Left renal pelvis (tissue), 4 donors: ENCODE results near the gene PARD3. TPM values are rescaled to one million over a fixed set of nuclear protein-coding genes. Genes with fewer than 3 reads are reported as not detected.
A peak's percentile ranks its signal among the peaks of the same experiment; 100 is the strongest.

Experiments used
- DNase-seq, 4 donors: peaks; one replicate each; pipeline ENCODE4 v3.0.0-alpha.2; 2013; ENCODE audit warnings: low read depth in 4 of 4, low spot score in 3 of 4
- polyA plus RNA-seq, 4 donors: library from polyadenylated mRNA; unstranded; fragments of 120-200 nt; gene quantifications; one replicate each; pipeline ENCODE4 v1.2.1, GENCODE V29; 2013; ENCODE audit not compliant: insufficient read length in 4 of 4

PARD3 gene
- polyA plus RNA-seq, 4 donors = 56.7 to 75.5 (median 69.4) TPM

GRCh38 chr10:34826221-34826620 lies 11.1 kb upstream of the PARD3 start:
- no peak for DNase-seq

GRCh38 chr10:34825414-34825813 lies 10.3 kb upstream of the PARD3 start:
- DNase-seq = no peak

- no peak for DNase-seq
These were observed 9.8 kb upstream of the PARD3 start for GRCh38 chr10:34824870-34825269.

GRCh38 chr10:34821587-34822585 lies 6.8 kb upstream of the PARD3 start:
- no peak for DNase-seq

GRCh38 chr10:34817586-34817985 lies 2.5 kb upstream of the PARD3 start:
- no peak for DNase-seq

GRCh38 chr10:34817054-34817453 lies 2.0 kb upstream of the PARD3 start:
- DNase-seq = no peak

GRCh38 chr10:34816501-34817002 lies 1.5 kb upstream of the PARD3 start:
- DNase-seq = peak in 2 of 4 donors; percentile 24 to 34

- DNase-seq = no peak
These were observed 995 bp upstream of the PARD3 start for GRCh38 chr10:34816085-34816496.

- peak in 1 of 4 donors; percentile 18 for DNase-seq
These were observed 247 bp downstream of the PARD3 start for GRCh38 chr10:34814913-34815184.

GRCh38 chr10:34814223-34814912 lies 728 bp downstream of the PARD3 start:
- peak; percentile 38 to 48 (median 44) for DNase-seq

GRCh38 chr10:34813626-34814222 lies 1.4 kb downstream of the PARD3 start:
- peak in 1 of 4 donors; percentile 14 for DNase-seq

- DNase-seq = no peak
These were observed 2.3 kb downstream of the PARD3 start for GRCh38 chr10:34812771-34813170.

GRCh38 chr10:34811968-34812514 lies 3.1 kb downstream of the PARD3 start:
- DNase-seq = no peak

- no peak for DNase-seq
These were observed 3.7 kb downstream of the PARD3 start for GRCh38 chr10:34811126-34811967.

GRCh38 chr10:34809796-34810195 lies 5.3 kb downstream of the PARD3 start:
- DNase-seq = no peak

GRCh38 chr10:34808801-34809745 lies 6.0 kb downstream of the PARD3 start:
- DNase-seq = peak in 2 of 4 donors; percentile 36 to 39

GRCh38 chr10:34808336-34808735 lies 6.8 kb downstream of the PARD3 start:
- DNase-seq = no peak

GRCh38 chr10:34804306-34804705 lies 10.8 kb downstream of the PARD3 start:
- no peak for DNase-seq

- no peak for DNase-seq
These were observed 12.4 kb downstream of the PARD3 start for GRCh38 chr10:34802692-34803091.
